HepG2 (cell line): ENCODE results near the gene SLC16A11.

ENCODE experiments used
- CREB1 ChIP-seq, 2 experiments: fragments of 450-650 bp in 1 of 2; IDR thresholded peaks; 2 replicates each; pipeline ENCODE4 v1.6.1; 2016 to 2017; ENCODE audit warnings: control low read depth in 1 of 2, mild to moderate bottlenecking in 1 of 2, missing compliant biosample characterization in 1 of 2, missing genetic modification characterization in 1 of 2
- SMC3 ChIP-seq: IDR thresholded peaks from 2 replicates; pipeline ENCODE4 v1.6.1; 2011; ENCODE audit warnings: low read length, improper control_type of control experiment
- TCF7L2 ChIP-seq: IDR thresholded peaks from 2 replicates; pipeline ENCODE4 v1.6.1; 2011; ENCODE audit warnings: mild to moderate bottlenecking, low read depth, low read length, moderate library complexity
- ZNF205 ChIP-seq: IDR thresholded peaks from 2 replicates; pipeline ENCODE4 v1.6.1; 2018; ENCODE audit warnings: missing biosample characterization, missing genetic modification reagents
- ZNF263 ChIP-seq: sonication (generic); formaldehyde crosslinking; IDR thresholded peaks from 2 replicates; pipeline ENCODE4 v1.4.0; 2020; ENCODE audit warnings: missing genetic modification reagents
- ZNF407 ChIP-seq: sonication (generic); formaldehyde crosslinking; IDR thresholded peaks from one replicate; pipeline ENCODE4 v1.5.1; 2020; ENCODE audit warnings: mild to moderate bottlenecking, missing genetic modification reagents; ENCODE audit errors: not compliant biosample characterization
- ZSCAN20 ChIP-seq: sonication (generic); formaldehyde crosslinking; IDR thresholded peaks from 2 replicates; pipeline ENCODE4 v1.4.0; 2020; ENCODE audit warnings: missing genetic modification reagents, mild to moderate bottlenecking, borderline replicate concordance
- TF ChIP-seq, protein P1 (sequence below): IDR thresholded peaks from 2 replicates; pipeline ENCODE4 v1.6.1; 2016
- TF ChIP-seq, protein P2 (sequence below): sonication (generic); formaldehyde crosslinking; IDR thresholded peaks from 2 replicates; pipeline ENCODE4 v1.8.0; 2022; ENCODE audit warnings: mild to moderate bottlenecking, missing genetic modification reagents; ENCODE audit not compliant: insufficient replicate concordance
- TF ChIP-seq, protein P3 (sequence below): sonication (generic); formaldehyde crosslinking; IDR thresholded peaks from 2 replicates; pipeline ENCODE4 v1.5.1; 2020; ENCODE audit warnings: mild to moderate bottlenecking, missing genetic modification reagents, moderate library complexity

- TF ChIP-seq ZNF263 (CRISPR knock-in tag) (no peak), SMC3 (no peak), CREB1 (IDR thresholded peaks at IDR 0.05) (no peak), CREB1 (CRISPR knock-in tag; IDR thresholded peaks at IDR 0.05) (no peak), ZNF407 (CRISPR knock-in tag) (no peak), TCF7L2 (no peak), ZNF205 (CRISPR knock-in tag) (no peak), ZSCAN20 (CRISPR knock-in tag) (no peak)
- TF ChIP-seq, protein P1, sequence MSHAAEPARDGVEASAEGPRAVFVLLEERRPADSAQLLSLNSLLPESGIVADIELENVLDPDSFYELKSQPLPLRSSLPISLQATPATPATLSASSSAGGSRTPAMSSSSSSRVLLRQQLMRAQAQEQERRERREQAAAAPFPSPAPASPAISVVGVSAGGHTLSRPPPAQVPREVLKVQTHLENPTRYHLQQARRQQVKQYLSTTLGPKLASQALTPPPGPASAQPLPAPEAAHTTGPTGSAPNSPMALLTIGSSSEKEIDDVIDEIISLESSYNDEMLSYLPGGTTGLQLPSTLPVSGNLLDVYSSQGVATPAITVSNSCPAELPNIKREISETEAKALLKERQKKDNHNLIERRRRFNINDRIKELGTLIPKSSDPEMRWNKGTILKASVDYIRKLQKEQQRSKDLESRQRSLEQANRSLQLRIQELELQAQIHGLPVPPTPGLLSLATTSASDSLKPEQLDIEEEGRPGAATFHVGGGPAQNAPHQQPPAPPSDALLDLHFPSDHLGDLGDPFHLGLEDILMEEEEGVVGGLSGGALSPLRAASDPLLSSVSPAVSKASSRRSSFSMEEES (CRISPR knock-in tag) = no peak
- TF ChIP-seq, protein P2, sequence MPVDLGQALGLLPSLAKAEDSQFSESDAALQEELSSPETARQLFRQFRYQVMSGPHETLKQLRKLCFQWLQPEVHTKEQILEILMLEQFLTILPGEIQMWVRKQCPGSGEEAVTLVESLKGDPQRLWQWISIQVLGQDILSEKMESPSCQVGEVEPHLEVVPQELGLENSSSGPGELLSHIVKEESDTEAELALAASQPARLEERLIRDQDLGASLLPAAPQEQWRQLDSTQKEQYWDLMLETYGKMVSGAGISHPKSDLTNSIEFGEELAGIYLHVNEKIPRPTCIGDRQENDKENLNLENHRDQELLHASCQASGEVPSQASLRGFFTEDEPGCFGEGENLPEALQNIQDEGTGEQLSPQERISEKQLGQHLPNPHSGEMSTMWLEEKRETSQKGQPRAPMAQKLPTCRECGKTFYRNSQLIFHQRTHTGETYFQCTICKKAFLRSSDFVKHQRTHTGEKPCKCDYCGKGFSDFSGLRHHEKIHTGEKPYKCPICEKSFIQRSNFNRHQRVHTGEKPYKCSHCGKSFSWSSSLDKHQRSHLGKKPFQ = no peak
- TF ChIP-seq, protein P3, sequence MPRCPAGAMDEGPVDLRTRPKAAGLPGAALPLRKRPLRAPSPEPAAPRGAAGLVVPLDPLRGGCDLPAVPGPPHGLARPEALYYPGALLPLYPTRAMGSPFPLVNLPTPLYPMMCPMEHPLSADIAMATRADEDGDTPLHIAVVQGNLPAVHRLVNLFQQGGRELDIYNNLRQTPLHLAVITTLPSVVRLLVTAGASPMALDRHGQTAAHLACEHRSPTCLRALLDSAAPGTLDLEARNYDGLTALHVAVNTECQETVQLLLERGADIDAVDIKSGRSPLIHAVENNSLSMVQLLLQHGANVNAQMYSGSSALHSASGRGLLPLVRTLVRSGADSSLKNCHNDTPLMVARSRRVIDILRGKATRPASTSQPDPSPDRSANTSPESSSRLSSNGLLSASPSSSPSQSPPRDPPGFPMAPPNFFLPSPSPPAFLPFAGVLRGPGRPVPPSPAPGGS (CRISPR knock-in tag) = no peak
These were observed 40.2 kb upstream of the SLC16A11 start for GRCh38 chr17:7084088-7084487.
